Kidney epithelial cell (primary cell): Measurements from ENCODE around the gene OR1M1. TPM values are rescaled to one million over a fixed set of nuclear protein-coding genes. Genes with fewer than 3 reads are reported as not detected.
"Not testable (repeated sequence)": the region's sequence is repeated elsewhere in the genome, so short reads cannot be mapped to it uniquely, and the experiment has no call there.

Experiments
- DNase-seq: peaks from one replicate; pipeline ENCODE4 v3.0.0-alpha.2; 2010; ENCODE audit warnings: low read depth
- H3K27me3 ChIP-seq: 2 replicates; pipeline ENCODE4 v1.6.0; 2011; ENCODE audit warnings: low read length; ENCODE audit not compliant: control insufficient read depth, insufficient read depth
- H3K36me3 ChIP-seq: 2 replicates; pipeline ENCODE4 v1.5.1; 2011; ENCODE audit warnings: low read length; ENCODE audit not compliant: control insufficient read depth, insufficient read depth
- H3K4me3 ChIP-seq: 2 replicates; pipeline ENCODE4 v1.5.1; 2011; ENCODE audit warnings: low read depth, mild to moderate bottlenecking, control low read depth, low read length
- CTCF ChIP-seq: IDR thresholded peaks from 2 replicates; pipeline ENCODE4 v1.5.1; 2011; ENCODE audit warnings: mild to moderate bottlenecking, moderate library complexity, low read length, control low read depth, inconsistent platforms; ENCODE audit not compliant: insufficient read depth, poor library complexity, severe bottlenecking
- total RNA-seq: library from RNA; depleted of rRNA; stranded (reverse); fragments of >200 nt; gene quantifications from 2 replicates; pipeline ENCODE4 v1.2.3, GENCODE V29; 2015

The OR1M1 gene
- total RNA-seq, 1 donor from 2014 or later, result not detected

GRCh38 chr19:9054765-9055164 lies 32.1 kb upstream of the OR1M1 start:
- H3K36me3 ChIP-seq, result no peaks in the 10 kb centered on the region
- no peak for DNase-seq
- TF ChIP-seq CTCF, result no peak
- H3K4me3 ChIP-seq, result no peak overlapping the region
- no peaks in the 10 kb centered on the region for H3K27me3 ChIP-seq

GRCh38 chr19:9056131-9056530 lies 30.7 kb upstream of the OR1M1 start:
- H3K36me3 ChIP-seq, H3K4me3 ChIP-seq, H3K27me3 ChIP-seq, DNase-seq: not testable (repeated sequence)

GRCh38 chr19:9057505-9058258 lies 29.2 kb upstream of the OR1M1 start:
- DNase-seq, result no peak
- Histone ChIP-seq H3K36me3 (no peaks in the 10 kb centered on the region), H3K4me3 (no peak overlapping the region), H3K27me3 (no peaks in the 10 kb centered on the region)
- TF ChIP-seq CTCF, result no peak

- H3K4me3 ChIP-seq, result no peak overlapping the region
- H3K36me3 ChIP-seq, result no peaks in the 10 kb centered on the region
- no peaks in the 10 kb centered on the region for H3K27me3 ChIP-seq
- no peak for TF ChIP-seq CTCF
- DNase-seq, result no peak
Observed at GRCh38 chr19:9058905-9059667, 27.8 kb upstream of the OR1M1 start.

GRCh38 chr19:9060564-9061340 lies 26.1 kb upstream of the OR1M1 start:
- Histone ChIP-seq H3K27me3 (no peaks in the 10 kb centered on the region), H3K36me3 (no peaks in the 10 kb centered on the region), H3K4me3 (no peak overlapping the region)
- TF ChIP-seq CTCF, result no peak
- DNase-seq, result no peak

- Histone ChIP-seq H3K4me3 (no peak overlapping the region), H3K36me3 (no peaks in the 10 kb centered on the region), H3K27me3 (no peaks in the 10 kb centered on the region)
- TF ChIP-seq CTCF, result no peak
- no peak for DNase-seq
Observed at GRCh38 chr19:9061879-9062278, 25.0 kb upstream of the OR1M1 start.
